B cell (primary cell): ENCODE measurements around the gene CPNE9. TPM values are rescaled to one million over a fixed set of nuclear protein-coding genes. Genes with fewer than 3 reads are reported as not detected.

ENCODE experiments used
- ATAC-seq: fragments of 200-7000 bp; cut with Tn5 transposase; one replicate; pipeline ENCODE4 v1.10.0; 2021; ENCODE audit warnings: low read depth, mild to moderate bottlenecking, moderate number of reproducible peaks, moderate library complexity
- CTCF ChIA-PET: fragments of 350-600 bp; sonication (Branson Sonifier 250); formaldehyde crosslinking; loops from one replicate; lab custom pipeline; 2021; ENCODE audit warnings: antibody characterized with exemption, inconsistent platforms; lab: Charles Lee
- POLR2A ChIA-PET: fragments of 350-600 bp; sonication (Branson Sonifier 250); formaldehyde crosslinking; loops from one replicate; lab custom pipeline; 2021; ENCODE audit warnings: antibody characterized with exemption; lab: Charles Lee
- DNase-seq: peaks from one replicate; pipeline ENCODE4 v3.0.0; 2013
- H2AFZ ChIP-seq: 2 replicates; pipeline ENCODE4 v1.6.1; 2012; ENCODE audit warnings: mild to moderate bottlenecking, low read depth, low read length; ENCODE audit not compliant: insufficient read depth, poor library complexity, severe bottlenecking
- H3K27ac ChIP-seq, 2 donors: 1 replicate in 1 of 2; 2 replicates in 1 of 2; pipeline ENCODE4 v1.5.1; 2012 to 2013; ENCODE audit warnings: low read length in 2 of 2, mild to moderate bottlenecking in 2 of 2, moderate library complexity in 1 of 2
- H3K27me3 ChIP-seq, 4 experiments: fragments of 200-600 bp in 1 of 4; sonication (generic) in 1 of 4; replicated peaks in 1 of 4; 1 replicate in 2 of 4; 2 replicates in 2 of 4; pipeline versions ENCODE4 v1.6.1 to v1.7.0; 2013 to 2016; ENCODE audit warnings: low read length in 3 of 4, mild to moderate bottlenecking in 2 of 4, mixed read lengths in 1 of 4, moderate library complexity in 1 of 4; ENCODE audit not compliant: insufficient read depth in 4 of 4, control insufficient read depth in 3 of 4; ENCODE audit errors: control extremely low read depth in 1 of 4
- H3K36me3 ChIP-seq, 2 experiments: replicated peaks in 1 of 2; 1 replicate in 1 of 2; 2 replicates in 1 of 2; pipeline versions ENCODE4 v1.6.1 to v1.7.1; 2013; ENCODE audit warnings: low read length in 1 of 2; ENCODE audit not compliant: insufficient read depth in 2 of 2, control insufficient read depth in 1 of 2; ENCODE audit errors: control extremely low read depth in 1 of 2, extremely low read depth in 1 of 2
- H3K4me1 ChIP-seq, 2 donors: fragments of 200-600 bp in 1 of 2; sonication (generic) in 1 of 2; 1 replicate in 1 of 2; 2 replicates in 1 of 2; pipeline versions ENCODE4 v1.5.1 to v1.6.1; 2013 to 2017; ENCODE audit warnings: low read length in 2 of 2; ENCODE audit not compliant: control insufficient read depth in 2 of 2, insufficient read depth in 2 of 2
- H3K4me2 ChIP-seq: replicated peaks from 2 replicates; pipeline ENCODE3; 2012; ENCODE audit warnings: mild to moderate bottlenecking, low read depth, low read length; ENCODE audit not compliant: poor library complexity, severe bottlenecking
- H3K4me3 ChIP-seq, 5 experiments: fragments of 200-600 bp in 1 of 5; sonication (generic) in 1 of 5; 1 replicate in 3 of 5; 2 replicates in 2 of 5; pipeline versions ENCODE4 v1.5.1 to v1.7.0; 2011 to 2016; ENCODE audit warnings: low read length in 4 of 5, mild to moderate bottlenecking in 4 of 5, low read depth in 2 of 5, control low read depth in 1 of 5, moderate library complexity in 1 of 5; ENCODE audit not compliant: insufficient read depth in 1 of 5; ENCODE audit errors: control extremely low read depth in 1 of 5, extremely low read depth in 1 of 5
- H3K79me2 ChIP-seq: fragments of 200-600 bp; sonication (generic); one replicate; pipeline ENCODE4 v1.6.0; 2016; ENCODE audit warnings: low read length; ENCODE audit not compliant: control insufficient read depth, insufficient read depth
- H3K9ac ChIP-seq: fragments of 200-600 bp; sonication (generic); 2 replicates; pipeline ENCODE4 v1.6.1; 2017; ENCODE audit warnings: mild to moderate bottlenecking, low read length, moderate library complexity
- H3K9me3 ChIP-seq, 3 donors: one replicate each; pipeline versions ENCODE4 v1.6.1 to v1.7.1; 2013; ENCODE audit warnings: low read length in 2 of 3; ENCODE audit not compliant: control insufficient read depth in 2 of 3, insufficient read depth in 1 of 3; ENCODE audit errors: control extremely low read depth in 1 of 3
- H4K20me1 ChIP-seq: 2 replicates; pipeline ENCODE4 v1.6.0; 2012; ENCODE audit warnings: mild to moderate bottlenecking, low read length; ENCODE audit not compliant: insufficient read depth, control insufficient read depth, poor library complexity, severe bottlenecking
- H3K27ac Mint-ChIP-seq: one replicate; pipeline ENCODE4 v1.8.0; 2021; ENCODE audit warnings: mixed read lengths
- H3K27me3 Mint-ChIP-seq: one replicate; pipeline ENCODE4 v1.8.0; 2021; ENCODE audit warnings: mixed read lengths
- H3K4me1 Mint-ChIP-seq: one replicate; pipeline ENCODE4 v1.8.0; 2021; ENCODE audit warnings: mixed read lengths
- H3K4me3 Mint-ChIP-seq: one replicate; pipeline ENCODE4 v1.8.0; 2021; ENCODE audit warnings: mixed read lengths
- H3K9me3 Mint-ChIP-seq: one replicate; pipeline ENCODE4 v1.8.0; 2022; ENCODE audit warnings: mixed read lengths; ENCODE audit not compliant: insufficient read depth
- CTCF ChIP-seq: fragments of 200-600 bp; IDR thresholded peaks from one replicate; pipeline ENCODE4 v1.8.0; 2022; ENCODE audit warnings: antibody characterized with exemption, mild to moderate bottlenecking
- EZH2 ChIP-seq: IDR thresholded peaks from 2 replicates; pipeline ENCODE4 v1.6.1; 2012; ENCODE audit warnings: borderline replicate concordance, low read depth, mild to moderate bottlenecking, moderate library complexity, low read length; ENCODE audit not compliant: insufficient read depth, poor library complexity, severe bottlenecking
- WGBS: methylation state at CpG from one replicate; pipeline ENCODE4 v1.1.5; 2013; ENCODE audit warnings: missing lambda C conversion rate; ENCODE audit not compliant: insufficient coverage; 5-methylcytosine and 5-hydroxymethylcytosine counted together
- intact Hi-C: fragments of 100-400 bp; cut with micrococcal nuclease; formaldehyde crosslinking; loops from one replicate; pipeline ENCODE4 v1.10.0; 2022
- polyA plus RNA-seq: library from polyadenylated mRNA; depleted of rRNA; stranded (reverse); fragments of >200 nt; gene quantifications from 2 replicates; pipeline ENCODE4 v1.2.3, GENCODE V29; 2012
- total RNA-seq, 2 donors: library from RNA; stranded (reverse); fragments of 120-200 nt in 1 of 2; gene quantifications; 1 replicate in 1 of 2; 2 replicates in 1 of 2; pipeline versions ENCODE4 v1.2.3 to v1.2.4, GENCODE V29; 2013 to 2022

Gene CPNE9
- total and polyA plus RNA-seq, 2 donors (not counting 1 experiment from before 2014, with no cell fraction given), result 0.30 to 0.37 TPM

DNA sequence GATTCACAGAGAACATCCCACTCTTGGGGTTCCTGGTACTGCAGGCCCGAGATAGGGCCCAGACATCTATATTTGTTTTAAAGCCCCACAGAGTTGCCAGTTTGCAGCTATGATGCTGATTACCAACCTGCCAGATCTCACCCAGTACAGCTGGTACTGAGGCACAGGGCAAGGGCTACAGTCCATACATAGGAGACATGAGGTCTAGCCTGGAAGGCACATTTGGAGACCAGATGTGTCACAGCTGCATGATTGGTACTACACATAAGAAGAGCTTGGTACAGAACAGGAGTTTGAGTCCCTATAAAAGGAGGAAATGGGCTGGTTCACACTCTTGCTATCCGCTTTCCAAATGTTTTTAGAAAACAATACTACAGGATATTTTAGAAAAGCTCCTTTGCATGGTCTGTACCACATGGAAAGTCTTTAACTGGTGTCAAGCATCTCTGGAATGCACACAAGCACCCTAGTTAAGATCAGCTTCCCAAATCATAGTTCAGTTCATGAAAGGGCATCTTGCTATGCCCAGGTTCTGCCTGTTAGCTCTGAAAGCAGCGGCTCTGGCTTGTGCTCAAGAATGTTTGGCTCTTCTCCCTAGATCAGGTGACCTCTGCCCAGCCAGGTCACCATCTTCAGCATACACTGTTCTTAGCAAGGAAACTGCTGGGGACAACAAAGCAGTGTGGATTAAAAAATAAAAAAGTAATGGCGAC is 33.8 kb upstream of the CPNE9 start:
- H3K4me1 Mint-ChIP-seq, result no peaks in the 10 kb centered on the region
- H3K27ac ChIP-seq, result no peak overlapping the region
- WGBS, result 98% methylated on average over 3 of the region's 4 CpGs
- intact Hi-C loops, result no loop called here
- ChIA-PET CTCF (no interaction called here), POLR2A (no interaction called here)
- no peaks in the 10 kb centered on the region for H3K27me3 ChIP-seq
- peaks cover 14% of the 10 kb centered on the region for H3K79me2 ChIP-seq
- no peak overlapping the region for H3K27ac Mint-ChIP-seq
- H4K20me1 ChIP-seq, result peaks cover 85% of the 10 kb centered on the region
- ATAC-seq, result no peak
- H3K27me3 Mint-ChIP-seq, result no peaks in the 10 kb centered on the region
- H3K4me3 Mint-ChIP-seq, result no peak overlapping the region
- peaks cover 4 to 91% of the 10 kb centered on the region in 2 experiments for H3K36me3 ChIP-seq
- H3K4me2 ChIP-seq, result no peak overlapping the region
- H3K4me3 ChIP-seq, result no peak overlapping the region
- TF ChIP-seq CTCF (no peak), EZH2 (no peak)
- H2AFZ ChIP-seq, result no peak overlapping the region
- H3K9me3 Mint-ChIP-seq, result no peaks in the 10 kb centered on the region
- DNase-seq, result no peak
- H3K9ac ChIP-seq, result no peak overlapping the region
- no peaks in the 10 kb centered on the region for H3K4me1 ChIP-seq
- no peaks in the 10 kb centered on the region for H3K9me3 ChIP-seq

DNA sequence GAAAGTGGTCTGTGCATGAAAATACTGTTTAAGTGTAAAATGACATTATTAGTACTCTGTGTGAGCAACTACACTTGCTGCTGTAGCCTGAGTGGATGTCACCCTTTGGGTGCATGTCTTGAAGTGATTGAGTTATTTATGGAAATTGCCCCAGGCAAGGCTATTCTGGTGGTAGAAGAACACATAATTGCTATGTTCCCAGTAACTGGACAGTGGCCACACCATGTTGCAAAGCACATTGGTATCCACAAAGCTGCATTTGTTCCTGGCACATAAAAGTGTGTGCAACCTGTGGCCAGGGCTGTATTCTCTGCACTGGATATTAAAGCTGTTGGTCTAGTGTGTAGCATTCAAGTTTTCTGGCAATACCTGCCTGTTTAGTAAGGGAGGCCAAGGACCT is 30.6 kb upstream of the CPNE9 start:
- no peaks in the 10 kb centered on the region for H3K9me3 ChIP-seq
- Mint-ChIP-seq H3K4me3 (no peak overlapping the region), H3K27ac (no peak overlapping the region), H3K4me1 (no peaks in the 10 kb centered on the region), H3K27me3 (no peaks in the 10 kb centered on the region), H3K9me3 (no peaks in the 10 kb centered on the region)
- no peaks in the 10 kb centered on the region for H3K27me3 ChIP-seq
- TF ChIP-seq EZH2 (no peak), CTCF (no peak)
- H3K27ac ChIP-seq, result no peak overlapping the region
- intact Hi-C loops, result no loop called here
- ATAC-seq, result no peak
- H3K4me3 ChIP-seq, result no peak overlapping the region
- peaks cover 2% of the 10 kb centered on the region for H3K79me2 ChIP-seq
- CTCF ChIA-PET, result interaction anchor here (1.7 kb wide), 1 partner anchor 55 kb away, joined by 4 read pairs; no protein-coding TSS in a partner anchor
- H4K20me1 ChIP-seq, result peaks cover 86% of the 10 kb centered on the region
- no peak overlapping the region for H3K4me2 ChIP-seq
- DNase-seq, result no peak
- POLR2A ChIA-PET, result no interaction called here
- H3K9ac ChIP-seq, result no peak overlapping the region
- H2AFZ ChIP-seq, result no peak overlapping the region
- H3K36me3 ChIP-seq, result peaks cover 2 to 95% of the 10 kb centered on the region in 2 experiments
- no peaks in the 10 kb centered on the region for H3K4me1 ChIP-seq
